ENCODE measurements around the gene ZNF541.

ZNF541 gene

GRCh38 chr19:47529018-47529742 lies 43.8 kb downstream of the ZNF541 start:
- no peak for DNase-seq (ENCODE audit: low read depth)
- no peak overlapping the region for H3K4me3 ChIP-seq (ENCODE audit: low read length)
- no peak for TF ChIP-seq CTCF (conservative IDR thresholded peaks at IDR 0.05; ENCODE audit: low read depth, low read length)

- DNase-seq (ENCODE audit: low read depth): no peak
- no peak for TF ChIP-seq CTCF (conservative IDR thresholded peaks at IDR 0.05; ENCODE audit: low read depth, low read length)
Measured at GRCh38 chr19:47526798-47527197, 46.1 kb downstream of the ZNF541 start.

GRCh38 chr19:47523473-47523872 lies 49.5 kb downstream of the ZNF541 start:
- no peak for TF ChIP-seq CTCF (conservative IDR thresholded peaks at IDR 0.05; ENCODE audit: low read depth, low read length)
- DNase-seq (ENCODE audit: low read depth): no peak
- no peak overlapping the region for H3K4me3 ChIP-seq (ENCODE audit: low read length)

More at GRCh38 chr19:47526798-47527197, 46.1 kb downstream of the ZNF541 start:
- no peak overlapping the region for H3K4me3 ChIP-seq (ENCODE audit: low read length)
